SJCRH30 (cell line): ENCODE results near the gene CALHM2. TPM values are rescaled to one million over a fixed set of nuclear protein-coding genes. Genes with fewer than 3 reads are reported as not detected.
"Not testable (repeated sequence)": the region's sequence is repeated elsewhere in the genome, so short reads cannot be mapped to it uniquely, and the experiment has no call there.

Experiments used
- DNase-seq, 2 experiments: peaks; one replicate each; pipeline ENCODE4 v3.0.0-alpha.2; 2015 to 2020
- H3K27ac ChIP-seq: fragments of 250-450 bp; sonication (Bioruptor Pico); 2 replicates; pipeline ENCODE4 v1.5.1; 2020; ENCODE audit warnings: mild to moderate bottlenecking, moderate library complexity
- H3K27me3 ChIP-seq: fragments of 250-450 bp; sonication (Bioruptor Pico); 2 replicates; pipeline ENCODE4 v1.5.1; 2020; ENCODE audit warnings: mild to moderate bottlenecking, moderate library complexity
- H3K36me3 ChIP-seq: fragments of 250-450 bp; sonication (Bioruptor Pico); 2 replicates; pipeline ENCODE4 v1.5.1; 2020; ENCODE audit warnings: mild to moderate bottlenecking, moderate library complexity
- H3K4me1 ChIP-seq: fragments of 250-450 bp; sonication (Bioruptor Pico); 2 replicates; pipeline ENCODE4 v1.5.1; 2020; ENCODE audit warnings: mild to moderate bottlenecking, moderate library complexity
- H3K4me3 ChIP-seq: fragments of 250-450 bp; sonication (Bioruptor Pico); 2 replicates; pipeline ENCODE4 v1.5.1; 2020; ENCODE audit warnings: mild to moderate bottlenecking, moderate library complexity
- H3K9me3 ChIP-seq: fragments of 250-450 bp; sonication (Bioruptor Pico); replicated peaks from 2 replicates; pipeline ENCODE4 v1.5.1; 2020; ENCODE audit warnings: mild to moderate bottlenecking, moderate library complexity
- total RNA-seq: library from RNA; depleted of rRNA; stranded (reverse); fragments of >200 nt; shearing (Covaris generic); gene quantifications from 2 replicates; pipeline ENCODE4 v1.2.3, GENCODE V29; 2014

Gene CALHM2
- total RNA-seq, 1 experiment from 2014 or later: 34.8 TPM

GRCh38 chr10:103486635-103487409, 34.7 kb upstream of the CALHM2 start:
- not testable (repeated sequence) for H3K27ac ChIP-seq, DNase-seq, H3K9me3 ChIP-seq, H3K4me3 ChIP-seq, H3K27me3 ChIP-seq, H3K36me3 ChIP-seq
- H3K4me1 ChIP-seq: peaks cover 17% of the 10 kb centered on the region

- no peaks in the 10 kb centered on the region for H3K27me3 ChIP-seq
- peak; percentile 61 to 86 for DNase-seq
- peak overlapping the region; percentile 1; the same call in 1 of the 2 replicates for H3K4me3 ChIP-seq
- no peak overlapping the region for H3K27ac ChIP-seq
- H3K9me3 ChIP-seq: no peaks in the 10 kb centered on the region
- H3K36me3 ChIP-seq: no peaks in the 10 kb centered on the region
- peaks cover 31% of the 10 kb centered on the region for H3K4me1 ChIP-seq
Observed at GRCh38 chr10:103481974-103482531, 29.9 kb upstream of the CALHM2 start.

- peak in 1 of 2 experiments; percentile 40 for DNase-seq
Observed at GRCh38 chr10:103480521-103480920, 28.4 kb upstream of the CALHM2 start.

GRCh38 chr10:103479135-103479534, 27.0 kb upstream of the CALHM2 start, which contains the start of gene CALHM3:
Gene CALHM3 (minus strand): TSS chr10:103479240. CDS start chr10:103479032, 208 bp downstream.
- no peak for DNase-seq
- H3K27ac ChIP-seq: no peak within 1 kb of the TSS

More at GRCh38 chr10:103480521-103480920, 28.4 kb upstream of the CALHM2 start:
- H3K4me3 ChIP-seq: no peak overlapping the region
- no peak overlapping the region; the same call in 1 of the 2 replicates for H3K27ac ChIP-seq
- no peaks in the 10 kb centered on the region for H3K36me3 ChIP-seq
- H3K27me3 ChIP-seq: no peaks in the 10 kb centered on the region
- H3K4me1 ChIP-seq: peaks cover 31% of the 10 kb centered on the region
- H3K9me3 ChIP-seq: no peaks in the 10 kb centered on the region

GRCh38 chr10:103478671-103479070, 26.5 kb upstream of the CALHM2 start:
- no peaks in the 10 kb centered on the region for H3K27me3 ChIP-seq
- no peak overlapping the region for H3K27ac ChIP-seq
- no peak for DNase-seq
- no peaks in the 10 kb centered on the region for H3K36me3 ChIP-seq
- no peaks in the 10 kb centered on the region for H3K9me3 ChIP-seq
- no peak overlapping the region for H3K4me3 ChIP-seq
- peaks cover 31% of the 10 kb centered on the region for H3K4me1 ChIP-seq

More at GRCh38 chr10:103479135-103479534, 27.0 kb upstream of the CALHM2 start, which contains the start of gene CALHM3:
- H3K4me3 ChIP-seq: no peak within 1 kb of the TSS
- H3K4me1 ChIP-seq: peaks cover 31% of the 10 kb centered on the region
- H3K36me3 ChIP-seq: no peaks in the 10 kb centered on the region
- H3K27me3 ChIP-seq: no peaks in the 10 kb centered on the region
- no peaks in the 10 kb centered on the region for H3K9me3 ChIP-seq

- Histone ChIP-seq H3K27me3 (no peaks in the 10 kb centered on the region), H3K4me1 (peaks cover 27% of the 10 kb centered on the region), H3K4me3 (no peak overlapping the region), H3K9me3 (no peaks in the 10 kb centered on the region), H3K27ac (no peak overlapping the region), H3K36me3 (no peaks in the 10 kb centered on the region)
- peak; percentile 44 to 55 for DNase-seq
Observed at GRCh38 chr10:103476046-103476768, 24.0 kb upstream of the CALHM2 start.

- no peak overlapping the region for H3K4me3 ChIP-seq
- H3K36me3 ChIP-seq: no peaks in the 10 kb centered on the region
- H3K27me3 ChIP-seq: no peaks in the 10 kb centered on the region
- DNase-seq: no peak
- H3K9me3 ChIP-seq: no peaks in the 10 kb centered on the region
- H3K27ac ChIP-seq: no peak overlapping the region
- H3K4me1 ChIP-seq: peaks cover 23% of the 10 kb centered on the region
Observed at GRCh38 chr10:103475437-103475836, 23.3 kb upstream of the CALHM2 start.

- H3K4me3 ChIP-seq: no peak overlapping the region
- H3K4me1 ChIP-seq: peaks cover 14% of the 10 kb centered on the region
- no peaks in the 10 kb centered on the region for H3K27me3 ChIP-seq
- no peak for DNase-seq
- H3K36me3 ChIP-seq: no peaks in the 10 kb centered on the region
- no peak overlapping the region for H3K27ac ChIP-seq
- H3K9me3 ChIP-seq: no peaks in the 10 kb centered on the region
Observed at GRCh38 chr10:103474077-103474476, 21.9 kb upstream of the CALHM2 start.

- Histone ChIP-seq H3K27ac (no peak overlapping the region), H3K9me3 (no peaks in the 10 kb centered on the region), H3K27me3 (no peaks in the 10 kb centered on the region), H3K36me3 (no peaks in the 10 kb centered on the region), H3K4me3 (no peak overlapping the region), H3K4me1 (peaks cover 12% of the 10 kb centered on the region)
- DNase-seq: no peak
Observed at GRCh38 chr10:103473261-103473671, 21.1 kb upstream of the CALHM2 start.

GRCh38 chr10:103472005-103472404, 19.8 kb upstream of the CALHM2 start:
- Histone ChIP-seq H3K27ac (no peak overlapping the region), H3K4me1 (peaks cover 12% of the 10 kb centered on the region), H3K27me3 (no peaks in the 10 kb centered on the region), H3K9me3 (no peaks in the 10 kb centered on the region), H3K36me3 (no peaks in the 10 kb centered on the region), H3K4me3 (no peak overlapping the region)
- DNase-seq: no peak

GRCh38 chr10:103470761-103471653, 18.8 kb upstream of the CALHM2 start:
- Histone ChIP-seq H3K4me1 (peaks cover 12% of the 10 kb centered on the region), H3K4me3 (no peak overlapping the region), H3K27ac (no peak overlapping the region), H3K27me3 (no peaks in the 10 kb centered on the region), H3K36me3 (no peaks in the 10 kb centered on the region), H3K9me3 (no peaks in the 10 kb centered on the region)
- DNase-seq: peak; percentile 49

- H3K27me3 ChIP-seq: no peaks in the 10 kb centered on the region
- no peaks in the 10 kb centered on the region for H3K36me3 ChIP-seq
- no peak overlapping the region for H3K4me3 ChIP-seq
- no peaks in the 10 kb centered on the region for H3K9me3 ChIP-seq
- DNase-seq: no peak
- no peak overlapping the region for H3K27ac ChIP-seq
- peaks cover 12% of the 10 kb centered on the region for H3K4me1 ChIP-seq
Observed at GRCh38 chr10:103469201-103469600, 17.0 kb upstream of the CALHM2 start.

- Histone ChIP-seq H3K27ac (no peak overlapping the region), H3K27me3 (no peaks in the 10 kb centered on the region), H3K9me3 (no peaks in the 10 kb centered on the region), H3K4me1 (peaks cover 12% of the 10 kb centered on the region), H3K36me3 (no peaks in the 10 kb centered on the region), H3K4me3 (no peak overlapping the region)
- no peak for DNase-seq
Observed at GRCh38 chr10:103467406-103467805, 15.2 kb upstream of the CALHM2 start.

GRCh38 chr10:103466734-103467133, 14.6 kb upstream of the CALHM2 start:
- Histone ChIP-seq H3K27ac (no peak overlapping the region), H3K9me3 (no peaks in the 10 kb centered on the region), H3K27me3 (no peaks in the 10 kb centered on the region), H3K4me3 (no peak overlapping the region), H3K4me1 (peaks cover 9% of the 10 kb centered on the region), H3K36me3 (no peaks in the 10 kb centered on the region)
- no peak for DNase-seq
